Mammary epithelial cell (primary cell): Measurements from ENCODE around the gene CPHXL2.

Experiments
- EZH2 ChIP-seq: IDR thresholded peaks from 2 replicates; pipeline ENCODE4 v1.6.1; 2012; ENCODE audit warnings: low read length, inconsistent platforms, borderline replicate concordance
- TF ChIP-seq, protein P1 (sequence below), 2 donors: IDR thresholded peaks in 1 of 2; conservative IDR thresholded peaks in 1 of 2; 2 replicates each; pipeline ENCODE4 v1.5.1; 2011 to 2012; ENCODE audit warnings: inconsistent platforms in 2 of 2, low read length in 2 of 2, mild to moderate bottlenecking in 2 of 2, control low read depth in 1 of 2, low read depth in 1 of 2; ENCODE audit not compliant: insufficient read depth in 1 of 2; ENCODE audit errors: extremely low read depth in 1 of 2

GRCh38 chr16:75621170-75621477, 55.7 kb downstream of the CPHXL2 start:
- TF ChIP-seq EZH2 = no peak
- TF ChIP-seq, protein P1, sequence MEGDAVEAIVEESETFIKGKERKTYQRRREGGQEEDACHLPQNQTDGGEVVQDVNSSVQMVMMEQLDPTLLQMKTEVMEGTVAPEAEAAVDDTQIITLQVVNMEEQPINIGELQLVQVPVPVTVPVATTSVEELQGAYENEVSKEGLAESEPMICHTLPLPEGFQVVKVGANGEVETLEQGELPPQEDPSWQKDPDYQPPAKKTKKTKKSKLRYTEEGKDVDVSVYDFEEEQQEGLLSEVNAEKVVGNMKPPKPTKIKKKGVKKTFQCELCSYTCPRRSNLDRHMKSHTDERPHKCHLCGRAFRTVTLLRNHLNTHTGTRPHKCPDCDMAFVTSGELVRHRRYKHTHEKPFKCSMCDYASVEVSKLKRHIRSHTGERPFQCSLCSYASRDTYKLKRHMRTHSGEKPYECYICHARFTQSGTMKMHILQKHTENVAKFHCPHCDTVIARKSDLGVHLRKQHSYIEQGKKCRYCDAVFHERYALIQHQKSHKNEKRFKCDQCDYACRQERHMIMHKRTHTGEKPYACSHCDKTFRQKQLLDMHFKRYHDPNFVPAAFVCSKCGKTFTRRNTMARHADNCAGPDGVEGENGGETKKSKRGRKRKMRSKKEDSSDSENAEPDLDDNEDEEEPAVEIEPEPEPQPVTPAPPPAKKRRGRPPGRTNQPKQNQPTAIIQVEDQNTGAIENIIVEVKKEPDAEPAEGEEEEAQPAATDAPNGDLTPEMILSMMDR (conservative IDR thresholded peaks at IDR 0.05 in 1 of 2, IDR thresholded peaks at IDR 0.05 in 1 of 2; ENCODE audit: extremely low read depth in 1 of 2, insufficient read depth in 1 of 2, low read depth in 1 of 2, low read length in 2 of 2) = peak; percentile 57 to 71
